SK-N-SH (cell line): Measurements from ENCODE around the gene MAPT. TPM values are rescaled to one million over a fixed set of nuclear protein-coding genes. Genes with fewer than 3 reads are reported as not detected.
A peak's percentile ranks its signal among the peaks of the same experiment; 100 is the strongest.
"Not testable (repeated sequence)": the region's sequence is repeated elsewhere in the genome, so short reads cannot be mapped to it uniquely, and the experiment has no call there.

Experiments used
- CTCF ChIA-PET: fragments of 300-600, 350-600 bp; formaldehyde crosslinking; extraction: SDS; loops from one replicate; lab custom pipeline; 2021; lab: Yijun Ruan, JAX
- POLR2A ChIA-PET: fragments of 350-600 bp; sonication (Branson Sonifier 250); formaldehyde crosslinking; extraction: SDS; loops from one replicate; lab custom pipeline; 2020; ENCODE audit warnings: antibody characterized with exemption, inconsistent platforms; lab: Yijun Ruan, JAX
- DNase-seq: peaks from one replicate; pipeline ENCODE4 v3.0.0; 2012
- H2AFZ ChIP-seq: fragments of 200-600 bp; sonication (generic); 2 replicates; pipeline ENCODE4 v1.8.1; 2016; ENCODE audit warnings: antibody characterized with exemption, mild to moderate bottlenecking, low read depth
- H3F3A ChIP-seq: fragments of 200-600 bp; sonication (generic); replicated peaks from 2 replicates; pipeline ENCODE3; 2016; ENCODE audit warnings: antibody characterized with exemption, mild to moderate bottlenecking; ENCODE audit not compliant: insufficient read depth
- H3K27ac ChIP-seq, 2 experiments: fragments of 200-500 bp in 1 of 2; fragments of 200-600 bp in 1 of 2; sonication (Bioruptor generic) in 1 of 2; sonication (generic), shearing (Covaris generic) in 1 of 2; 2 replicates each; pipeline versions ENCODE4 v1.5.1 to v1.6.1; 2014 to 2016; ENCODE audit warnings: low read depth in 2 of 2, inconsistent platforms in 1 of 2, low read length in 1 of 2, mild to moderate bottlenecking in 1 of 2, mixed read lengths in 1 of 2
- H3K27me3 ChIP-seq: fragments of 200-600 bp; sonication (generic), shearing (Covaris generic); 2 replicates; pipeline ENCODE4 v1.6.1; 2016; ENCODE audit warnings: mixed run types; ENCODE audit not compliant: insufficient read depth
- H3K36me3 ChIP-seq, 2 experiments: fragments of 200-500 bp in 1 of 2; fragments of 200-600 bp in 1 of 2; sonication (Bioruptor generic) in 1 of 2; sonication (generic) in 1 of 2; replicated peaks in 1 of 2; 2 replicates each; pipeline versions ENCODE3 to v1.5.1; 2014 to 2016; ENCODE audit warnings: low read length in 1 of 2, mild to moderate bottlenecking in 1 of 2; ENCODE audit not compliant: insufficient read depth in 2 of 2, control insufficient read depth in 1 of 2
- H3K4me1 ChIP-seq, 2 experiments: fragments of 200-500 bp in 1 of 2; fragments of 200-600 bp in 1 of 2; sonication (Bioruptor generic) in 1 of 2; sonication (generic), shearing (Covaris generic) in 1 of 2; 2 replicates each; pipeline versions ENCODE4 v1.5.1 to v1.6.1; 2014 to 2016; ENCODE audit warnings: low read depth in 1 of 2, low read length in 1 of 2, mixed run types in 1 of 2; ENCODE audit not compliant: insufficient read depth in 2 of 2, control insufficient read depth in 1 of 2
- H3K4me2 ChIP-seq: fragments of 200-600 bp; sonication (generic), shearing (Covaris generic); 2 replicates; pipeline ENCODE4 v1.6.1; 2017; ENCODE audit warnings: mixed run types
- H3K4me3 ChIP-seq, 2 experiments: fragments of 200-500 bp in 1 of 2; fragments of 200-600 bp in 1 of 2; sonication (Bioruptor generic) in 1 of 2; sonication (generic), shearing (Covaris generic) in 1 of 2; 2 replicates each; pipeline versions ENCODE4 v1.5.1 to v1.8.1; 2014 to 2016; ENCODE audit warnings: low read depth in 2 of 2, inconsistent platforms in 1 of 2, low read length in 1 of 2, mild to moderate bottlenecking in 1 of 2, mixed read lengths in 1 of 2, moderate library complexity in 1 of 2
- H3K79me2 ChIP-seq: fragments of 200-600 bp; sonication (generic); 2 replicates; pipeline ENCODE4 v1.8.1; 2017; ENCODE audit warnings: mild to moderate bottlenecking; ENCODE audit not compliant: insufficient read depth
- H3K9ac ChIP-seq: fragments of 200-600 bp; sonication (generic); 2 replicates; pipeline ENCODE4 v1.6.1; 2017; ENCODE audit warnings: mixed run types
- H3K9me2 ChIP-seq: fragments of 200-600 bp; sonication (generic); 2 replicates; pipeline ENCODE4 v1.6.1; 2017; ENCODE audit warnings: mixed run types
- H3K9me3 ChIP-seq: fragments of 200-600 bp; sonication (generic); 2 replicates; pipeline ENCODE4 v1.6.1; 2017; ENCODE audit warnings: mixed run types, mild to moderate bottlenecking, moderate library complexity
- H4K20me1 ChIP-seq: fragments of 200-600 bp; sonication (generic); 2 replicates; pipeline ENCODE4 v1.6.1; 2017; ENCODE audit warnings: mild to moderate bottlenecking, mixed run types; ENCODE audit not compliant: insufficient read depth
- CHD2 ChIP-seq: fragments of 150-350 bp; IDR thresholded peaks from 2 replicates; pipeline ENCODE4 v1.6.1; 2018; ENCODE audit warnings: low read length; ENCODE audit not compliant: partially characterized antibody
- EP300 ChIP-seq, 2 experiments: IDR thresholded peaks; 2 replicates each; pipeline versions ENCODE4 v1.4.0 to v1.6.1; 2012; ENCODE audit warnings: borderline replicate concordance in 1 of 2, low read depth in 1 of 2, low read length in 1 of 2
- GATA2 ChIP-seq: sonication (generic); formaldehyde crosslinking; IDR thresholded peaks from 2 replicates; pipeline ENCODE4 v1.5.0; 2020; ENCODE audit warnings: mild to moderate bottlenecking, missing genetic modification reagents
- JUND ChIP-seq: IDR thresholded peaks from 2 replicates; pipeline ENCODE4 v1.4.0; 2012
- MXI1 ChIP-seq: IDR thresholded peaks from 2 replicates; pipeline ENCODE4 v1.6.1; 2012; ENCODE audit warnings: mild to moderate bottlenecking, low read depth, low read length, improper control_type of control experiment
- RCOR1 ChIP-seq: fragments of 150-350 bp; IDR thresholded peaks from 2 replicates; pipeline ENCODE4 v1.6.1; 2017; ENCODE audit warnings: antibody characterized with exemption, low read length
- REST ChIP-seq: IDR thresholded peaks from 2 replicates; pipeline ENCODE4 v1.6.1; 2012; ENCODE audit warnings: mild to moderate bottlenecking, low read depth, low read length, moderate library complexity
- SMC3 ChIP-seq: IDR thresholded peaks from 2 replicates; pipeline ENCODE4 v1.6.1; 2012; ENCODE audit warnings: low read depth, low read length, improper control_type of control experiment
- YY1 ChIP-seq: IDR thresholded peaks from 2 replicates; pipeline ENCODE4 v1.4.0; 2012; ENCODE audit warnings: low read depth, mild to moderate bottlenecking
- ZBTB33 ChIP-seq: IDR thresholded peaks from 2 replicates; pipeline ENCODE4 v1.4.0; 2012; ENCODE audit warnings: low read depth, borderline replicate concordance
- WGBS: methylation state at CpG from one replicate; pipeline ENCODE4 v1.1.6; 2017; ENCODE audit warnings: low lambda C conversion rate; 5-methylcytosine and 5-hydroxymethylcytosine counted together
- polyA plus RNA-seq, 3 experiments: library from polyadenylated mRNA; depleted of rRNA; stranded (reverse); fragments of >200 nt; gene quantifications; 2 replicates each; pipeline ENCODE4 v1.2.3, GENCODE V29; 2012
- TF ChIP-seq, protein P1 (sequence below): fragments of 150-350 bp; IDR thresholded peaks from 2 replicates; pipeline ENCODE4 v1.6.1; 2016; ENCODE audit warnings: mild to moderate bottlenecking, low read depth, low read length
- TF ChIP-seq, protein P2 (sequence below): fragments of 200-600 bp; sonication (generic); IDR thresholded peaks from 2 replicates; pipeline ENCODE4 v1.6.1; 2017; ENCODE audit warnings: antibody characterized with exemption, mild to moderate bottlenecking, moderate library complexity

MAPT gene
- polyA plus RNA-seq, 1 of the 3 experiments (the other 2 are of a cell fraction) = 0.74 TPM

- Histone ChIP-seq H3K36me3 (no peaks in the 10 kb centered on the region), H3F3A (no peaks in the 10 kb centered on the region), H3K4me3 (no peak overlapping the region), H3K79me2 (no peaks in the 10 kb centered on the region), H2AFZ (no peak overlapping the region), H3K4me1 (peaks cover 0 to 12% of the 10 kb centered on the region in 2 experiments; a peak in 1 of 4 replicates), H3K27me3 (peaks cover 30% of the 10 kb centered on the region; the same call in 1 of the 2 replicates), H3K4me2 (no peak overlapping the region), H4K20me1 (no peaks in the 10 kb centered on the region), H3K9me2 (no peaks in the 10 kb centered on the region), H3K27ac (peak overlapping the region in 1 of 2 experiments; percentile 74; a peak in 2 of 4 replicates), H3K9ac (no peak overlapping the region), H3K9me3 (no peaks in the 10 kb centered on the region)
- DNase-seq = peak; percentile 80
- TF ChIP-seq, protein P1, sequence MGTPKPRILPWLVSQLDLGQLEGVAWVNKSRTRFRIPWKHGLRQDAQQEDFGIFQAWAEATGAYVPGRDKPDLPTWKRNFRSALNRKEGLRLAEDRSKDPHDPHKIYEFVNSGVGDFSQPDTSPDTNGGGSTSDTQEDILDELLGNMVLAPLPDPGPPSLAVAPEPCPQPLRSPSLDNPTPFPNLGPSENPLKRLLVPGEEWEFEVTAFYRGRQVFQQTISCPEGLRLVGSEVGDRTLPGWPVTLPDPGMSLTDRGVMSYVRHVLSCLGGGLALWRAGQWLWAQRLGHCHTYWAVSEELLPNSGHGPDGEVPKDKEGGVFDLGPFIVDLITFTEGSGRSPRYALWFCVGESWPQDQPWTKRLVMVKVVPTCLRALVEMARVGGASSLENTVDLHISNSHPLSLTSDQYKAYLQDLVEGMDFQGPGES = no peak
- no peak for TF ChIP-seq SMC3
- TF ChIP-seq ZBTB33 = no peak
- TF ChIP-seq, protein P2, sequence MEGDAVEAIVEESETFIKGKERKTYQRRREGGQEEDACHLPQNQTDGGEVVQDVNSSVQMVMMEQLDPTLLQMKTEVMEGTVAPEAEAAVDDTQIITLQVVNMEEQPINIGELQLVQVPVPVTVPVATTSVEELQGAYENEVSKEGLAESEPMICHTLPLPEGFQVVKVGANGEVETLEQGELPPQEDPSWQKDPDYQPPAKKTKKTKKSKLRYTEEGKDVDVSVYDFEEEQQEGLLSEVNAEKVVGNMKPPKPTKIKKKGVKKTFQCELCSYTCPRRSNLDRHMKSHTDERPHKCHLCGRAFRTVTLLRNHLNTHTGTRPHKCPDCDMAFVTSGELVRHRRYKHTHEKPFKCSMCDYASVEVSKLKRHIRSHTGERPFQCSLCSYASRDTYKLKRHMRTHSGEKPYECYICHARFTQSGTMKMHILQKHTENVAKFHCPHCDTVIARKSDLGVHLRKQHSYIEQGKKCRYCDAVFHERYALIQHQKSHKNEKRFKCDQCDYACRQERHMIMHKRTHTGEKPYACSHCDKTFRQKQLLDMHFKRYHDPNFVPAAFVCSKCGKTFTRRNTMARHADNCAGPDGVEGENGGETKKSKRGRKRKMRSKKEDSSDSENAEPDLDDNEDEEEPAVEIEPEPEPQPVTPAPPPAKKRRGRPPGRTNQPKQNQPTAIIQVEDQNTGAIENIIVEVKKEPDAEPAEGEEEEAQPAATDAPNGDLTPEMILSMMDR = no peak
- TF ChIP-seq RCOR1 = no peak
- peak; percentile 55; the same call in 1 of the 2 replicates for TF ChIP-seq MXI1
- TF ChIP-seq JUND = no peak
- TF ChIP-seq GATA2 (CRISPR knock-in tag) = peak; percentile 89
- peak in 1 of 2 experiments; percentile 61; a peak in 1 of 4 replicates for TF ChIP-seq EP300 (IDR thresholded peaks at IDR 0.05; ENCODE audit: borderline replicate concordance in 1 of 2, low read depth in 1 of 2, low read length in 1 of 2)
- no peak for TF ChIP-seq CHD2
- no peak for TF ChIP-seq YY1
- TF ChIP-seq REST = no peak
- ChIA-PET CTCF (interaction anchor here (0.7 to 11.8 kb wide), 11 partner anchors 10 to 221 kb away, joined by 3 to 87 read pairs (median 5); partner anchors contain the start of gene MAPT), POLR2A (interaction anchor here (0.7 kb wide), 1 partner anchor 12 kb away, joined by 3 read pairs; no protein-coding TSS in a partner anchor)
- WGBS = 13% methylated on average over 7 of the region's 7 CpGs
Measured at GRCh38 chr17:45861165-45861564, 33.2 kb upstream of the MAPT start.

- H3K27ac ChIP-seq, H4K20me1 ChIP-seq, H3K9me3 ChIP-seq, DNase-seq, H3K4me3 ChIP-seq, H3F3A ChIP-seq, H3K4me2 ChIP-seq, H3K79me2 ChIP-seq, POLR2A ChIA-PET, H3K9me2 ChIP-seq, H3K9ac ChIP-seq, H3K36me3 ChIP-seq, H2AFZ ChIP-seq: not testable (repeated sequence)
- Histone ChIP-seq H3K27me3 (peaks cover 33% of the 10 kb centered on the region; the same call in 1 of the 2 replicates), H3K4me1 (peaks cover 0 to 12% of the 10 kb centered on the region in 2 experiments; a peak in 1 of 4 replicates)
- WGBS = 71% methylated on average over 9 of the region's 9 CpGs
- CTCF ChIA-PET = interaction anchor here (1.2 to 11.8 kb wide), 4 partner anchors 11 to 222 kb away, joined by 4 to 87 read pairs (median 10); no protein-coding TSS in a partner anchor
Measured at GRCh38 chr17:45862127-45862526, 32.2 kb upstream of the MAPT start.
